A673 (cell line): Measurements from ENCODE around the gene BHMT2. TPM values are rescaled to one million over a fixed set of nuclear protein-coding genes. Genes with fewer than 3 reads are reported as not detected.

Experiments
- BruUV-seq: library from RNA; stranded (reverse); fragments of 400-500 nt; replicated peaks from 2 replicates; lab custom pipeline; 2021; lab: Mats Ljungman, UMichigan
- CTCF ChIA-PET: fragments of 300-600 bp; sonication (Branson Sonifier 250); formaldehyde crosslinking; loops from one replicate; lab custom pipeline; 2022; ENCODE audit warnings: antibody characterized with exemption; lab: Charles Lee
- POLR2A ChIA-PET: fragments of 300-600 bp; sonication (Branson Sonifier 250); formaldehyde crosslinking; loops from one replicate; lab custom pipeline; 2022; ENCODE audit warnings: antibody characterized with exemption; ENCODE audit not compliant: low non-redundant PET; lab: Charles Lee
- DNase-seq: peaks from one replicate; pipeline ENCODE4 v3.0.0-alpha.2; 2015; ENCODE audit warnings: low spot score
- H3K27ac ChIP-seq: fragments of 200-600 bp; sonication (generic); 2 replicates; pipeline ENCODE4 v1.5.1; 2016; ENCODE audit warnings: mixed run types, low read depth, mild to moderate bottlenecking, mixed read lengths, antibody characterized with exemption, low read length; ENCODE audit not compliant: poor library complexity, severe bottlenecking
- H3K27me3 ChIP-seq: fragments of 200-600 bp; sonication (generic); replicated peaks from 2 replicates; pipeline ENCODE4 v1.6.1; 2017; ENCODE audit warnings: mixed run types, low read depth, mild to moderate bottlenecking, mixed read lengths, antibody characterized with exemption, low read length; ENCODE audit not compliant: insufficient read depth, poor library complexity
- H3K36me3 ChIP-seq: fragments of 200-600 bp; sonication (generic); 2 replicates; pipeline ENCODE4 v1.6.1; 2016; ENCODE audit warnings: mixed run types, mild to moderate bottlenecking, mixed read lengths, antibody characterized with exemption, low read length; ENCODE audit not compliant: insufficient read depth, poor library complexity, severe bottlenecking
- H3K4me1 ChIP-seq: fragments of 200-600 bp; sonication (generic); 2 replicates; pipeline ENCODE4 v1.6.1; 2017; ENCODE audit warnings: mixed run types, mild to moderate bottlenecking, mixed read lengths, antibody characterized with exemption, low read length; ENCODE audit not compliant: insufficient read depth, poor library complexity, severe bottlenecking
- H3K4me3 ChIP-seq: fragments of 200-600 bp; sonication (generic); 2 replicates; pipeline ENCODE4 v1.5.1; 2016; ENCODE audit warnings: low read depth, mixed run types, mild to moderate bottlenecking, mixed read lengths, low read length; ENCODE audit not compliant: poor library complexity, severe bottlenecking
- H3K9me3 ChIP-seq: fragments of 200-600 bp; sonication (generic); 2 replicates; pipeline ENCODE4 v1.6.1; 2016; ENCODE audit warnings: mixed run types, low read depth, mild to moderate bottlenecking, mixed read lengths, antibody characterized with exemption, low read length; ENCODE audit not compliant: poor library complexity, severe bottlenecking
- EZH2 ChIP-seq: fragments of 200-600 bp; sonication (generic); IDR thresholded peaks from 2 replicates; pipeline ENCODE4 v1.6.1; 2017; ENCODE audit warnings: borderline replicate concordance, low read depth, mild to moderate bottlenecking, mixed read lengths, antibody characterized with exemption, low read length; ENCODE audit not compliant: poor library complexity, severe bottlenecking
- intact Hi-C: fragments of 100-400 bp; cut with micrococcal nuclease; formaldehyde crosslinking; loops from one replicate; pipeline ENCODE4 v1.10.0; 2022; ENCODE audit not compliant: unreplicated experiment
- total RNA-seq: library from RNA; stranded (reverse); gene quantifications from 2 replicates; pipeline ENCODE4 v1.2.3, GENCODE V29; 2021
- TF ChIP-seq, protein P1 (sequence below): fragments of 300-800, 200-600 bp; sonication (generic); conservative IDR thresholded peaks from 2 replicates; pipeline ENCODE4 v1.5.1; 2017; ENCODE audit warnings: low read depth, mild to moderate bottlenecking, antibody characterized with exemption, low read length, moderate library complexity, mixed read lengths

The BHMT2 gene
- total RNA-seq, 1 experiment from 2014 or later: 0.19 TPM

DNA sequence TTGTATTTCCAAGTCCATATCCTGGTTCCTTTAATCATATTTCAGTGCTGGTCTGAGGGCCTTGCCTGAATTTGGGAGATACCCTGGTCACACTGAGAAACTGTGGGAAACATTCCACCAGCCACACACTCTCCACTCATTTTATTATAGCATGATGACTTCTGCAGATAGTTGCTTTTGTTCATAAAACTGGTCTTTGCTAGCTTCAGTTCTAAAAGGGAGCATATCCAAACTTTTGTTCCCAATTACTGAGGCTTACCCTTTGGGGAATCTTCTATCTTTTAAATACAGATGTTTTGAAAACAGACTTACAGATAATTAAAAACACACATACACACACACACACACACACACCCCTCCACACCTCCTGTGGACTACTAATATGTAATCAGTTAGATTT, 21.1 kb upstream of the BHMT2 start:
- H3K4me1 ChIP-seq: no peaks in the 10 kb centered on the region
- no peaks in the 10 kb centered on the region for H3K9me3 ChIP-seq
- CTCF ChIA-PET: no interaction called here
- H3K4me3 ChIP-seq: no peak overlapping the region
- no TSS peak for BruUV-seq
- POLR2A ChIA-PET: no interaction called here
- TF ChIP-seq, protein P1, sequence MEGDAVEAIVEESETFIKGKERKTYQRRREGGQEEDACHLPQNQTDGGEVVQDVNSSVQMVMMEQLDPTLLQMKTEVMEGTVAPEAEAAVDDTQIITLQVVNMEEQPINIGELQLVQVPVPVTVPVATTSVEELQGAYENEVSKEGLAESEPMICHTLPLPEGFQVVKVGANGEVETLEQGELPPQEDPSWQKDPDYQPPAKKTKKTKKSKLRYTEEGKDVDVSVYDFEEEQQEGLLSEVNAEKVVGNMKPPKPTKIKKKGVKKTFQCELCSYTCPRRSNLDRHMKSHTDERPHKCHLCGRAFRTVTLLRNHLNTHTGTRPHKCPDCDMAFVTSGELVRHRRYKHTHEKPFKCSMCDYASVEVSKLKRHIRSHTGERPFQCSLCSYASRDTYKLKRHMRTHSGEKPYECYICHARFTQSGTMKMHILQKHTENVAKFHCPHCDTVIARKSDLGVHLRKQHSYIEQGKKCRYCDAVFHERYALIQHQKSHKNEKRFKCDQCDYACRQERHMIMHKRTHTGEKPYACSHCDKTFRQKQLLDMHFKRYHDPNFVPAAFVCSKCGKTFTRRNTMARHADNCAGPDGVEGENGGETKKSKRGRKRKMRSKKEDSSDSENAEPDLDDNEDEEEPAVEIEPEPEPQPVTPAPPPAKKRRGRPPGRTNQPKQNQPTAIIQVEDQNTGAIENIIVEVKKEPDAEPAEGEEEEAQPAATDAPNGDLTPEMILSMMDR: no peak
- TF ChIP-seq EZH2: no peak
- no peak for DNase-seq
- intact Hi-C loops: no loop called here
- no peaks in the 10 kb centered on the region for H3K36me3 ChIP-seq
- H3K27ac ChIP-seq: no peak overlapping the region
- peaks cover 3% of the 10 kb centered on the region for H3K27me3 ChIP-seq

DNA sequence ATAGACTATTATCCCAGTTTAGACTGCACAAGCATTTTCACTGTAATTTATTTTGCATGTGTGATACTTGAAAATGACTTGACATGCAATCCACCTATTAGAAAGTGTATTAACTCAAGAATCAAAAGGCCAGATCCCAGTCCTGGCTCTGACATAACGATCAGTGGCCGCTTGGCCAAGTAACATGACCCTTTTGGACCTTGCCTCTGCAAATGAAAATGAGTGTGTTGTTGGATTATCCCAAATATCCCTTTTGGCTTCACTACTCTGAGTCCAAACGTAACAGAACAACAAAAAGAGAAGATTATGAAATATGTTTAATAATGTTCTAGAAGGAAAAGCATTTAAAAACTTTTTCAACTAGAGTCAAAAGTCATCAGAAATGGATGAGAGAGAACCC, 19.1 kb upstream of the BHMT2 start:
- Histone ChIP-seq H3K36me3 (no peaks in the 10 kb centered on the region), H3K27me3 (peaks cover under 1% of the 10 kb centered on the region), H3K4me3 (no peak overlapping the region), H3K27ac (no peak overlapping the region), H3K9me3 (no peaks in the 10 kb centered on the region), H3K4me1 (no peaks in the 10 kb centered on the region)
- no TSS peak for BruUV-seq
- DNase-seq: no peak
- TF ChIP-seq, protein P1: no peak
- no peak for TF ChIP-seq EZH2
- CTCF ChIA-PET: no interaction called here
- intact Hi-C loops: no loop called here
- POLR2A ChIA-PET: no interaction called here

DNA sequence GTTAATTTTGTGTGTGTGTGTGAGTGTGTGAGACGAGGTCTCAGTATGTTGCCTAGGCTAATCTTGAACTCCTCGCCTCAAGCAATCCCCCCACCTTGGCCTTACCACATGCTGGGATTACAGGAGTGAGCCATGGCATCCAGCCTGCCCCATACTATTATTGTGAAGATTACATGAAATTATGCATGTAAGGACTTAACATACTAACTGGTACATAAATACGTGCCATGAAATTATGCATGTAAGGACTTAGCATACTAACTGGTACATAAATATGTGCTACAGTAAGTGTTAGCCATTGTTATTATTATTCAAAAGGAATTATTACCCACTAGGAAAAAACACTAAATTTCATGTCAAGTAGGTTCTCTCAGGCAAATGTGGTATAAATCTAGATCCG, 16.2 kb upstream of the BHMT2 start:
- no TSS peak for BruUV-seq
- Histone ChIP-seq H3K4me1 (no peaks in the 10 kb centered on the region), H3K4me3 (no peak overlapping the region), H3K27me3 (no peaks in the 10 kb centered on the region), H3K36me3 (no peaks in the 10 kb centered on the region), H3K27ac (no peak overlapping the region), H3K9me3 (no peaks in the 10 kb centered on the region)
- CTCF ChIA-PET: no interaction called here
- intact Hi-C loops: no loop called here
- no peak for DNase-seq
- POLR2A ChIA-PET: no interaction called here
- TF ChIP-seq, protein P1: no peak
- no peak for TF ChIP-seq EZH2
